ENCODE results near the gene RNF14. TPM values are rescaled to one million over a fixed set of nuclear protein-coding genes. Genes with fewer than 3 reads are reported as not detected.

RNF14 gene
- polyA plus RNA-seq, 1 of the 3 experiments (the other 2 are of a cell fraction): 24.5 TPM

GRCh38 chr5:141989720-141990119, 20.8 kb downstream of the RNF14 start:
- POLR2A ChIA-PET: interaction anchor here (0.6 to 0.7 kb wide), 2 partner anchors 179 to 333 kb away, joined by 3 read pairs; no protein-coding TSS in a partner anchor
- CTCF ChIA-PET: interaction anchor here (0.6 to 11.6 kb wide), 12 partner anchors 8 to 339 kb away, joined by 3 to 164 read pairs (median 8); partner anchors contain the start of genes GNPDA1 and RNF14

GRCh38 chr5:141992349-141992963, 23.6 kb downstream of the RNF14 start:
- H3K4me1 ChIP-seq (ENCODE audit: control insufficient read depth in 1 of 2, insufficient read depth in 2 of 2, low read depth in 1 of 2, low read length in 1 of 2): no peaks in the 10 kb centered on the region
- ChIA-PET POLR2A (no interaction called here), CTCF (interaction anchor here (0.6 to 11.6 kb wide), 22 partner anchors 8 to 330 kb away, joined by 3 to 164 read pairs (median 4); partner anchors contain the start of genes GNPDA1 and RNF14)
- H3K79me2 ChIP-seq (ENCODE audit: insufficient read depth): no peaks in the 10 kb centered on the region
- WGBS (ENCODE audit: low lambda C conversion rate): 27% methylated on average over 2 of the region's 2 CpGs
- H3K9ac ChIP-seq: no peak overlapping the region
- no peaks in the 10 kb centered on the region for H3K9me3 ChIP-seq
- no peak overlapping the region for H2AFZ ChIP-seq (ENCODE audit: low read depth)
- H3K27me3 ChIP-seq (ENCODE audit: insufficient read depth): no peaks in the 10 kb centered on the region
- no peak overlapping the region for H3K4me2 ChIP-seq
- no peaks in the 10 kb centered on the region for H3K9me2 ChIP-seq
- H3F3A ChIP-seq (replicated peaks; ENCODE audit: insufficient read depth): peaks cover 15% of the 10 kb centered on the region
- H3K27ac ChIP-seq (ENCODE audit: low read depth in 2 of 2, low read length in 1 of 2): no peak overlapping the region
- H3K36me3 ChIP-seq (replicated peaks in 1 of 2; ENCODE audit: control insufficient read depth in 1 of 2, insufficient read depth in 2 of 2, low read length in 1 of 2): peaks cover 35 to 63% of the 10 kb centered on the region in 2 experiments
- H4K20me1 ChIP-seq (ENCODE audit: insufficient read depth): peaks cover 9% of the 10 kb centered on the region
- DNase-seq: peak; percentile 65
- no peak overlapping the region; a peak in 1 of 4 replicates for H3K4me3 ChIP-seq (ENCODE audit: low read depth in 2 of 2, low read length in 1 of 2)
- TF ChIP-seq TEAD4 (IDR thresholded peaks at IDR 0.05; ENCODE audit: borderline replicate concordance, insufficient read depth) (no peak), CTCF (IDR thresholded peaks at IDR 0.05) (peak; percentile 90), RCOR1 (IDR thresholded peaks at IDR 0.05; ENCODE audit: low read length) (no peak), NRF1 (IDR thresholded peaks at IDR 0.05; ENCODE audit: low read depth, low read length) (no peak), JUND (IDR thresholded peaks at IDR 0.05) (no peak), RAD21 (IDR thresholded peaks at IDR 0.05; ENCODE audit: low read length) (peak; percentile 75), TCF12 (IDR thresholded peaks at IDR 0.05) (no peak), ELF1 (IDR thresholded peaks at IDR 0.05) (no peak), SMC3 (IDR thresholded peaks at IDR 0.05; ENCODE audit: low read depth, low read length) (peak; percentile 61), USF1 (IDR thresholded peaks at IDR 0.05; ENCODE audit: borderline replicate concordance, low read depth) (no peak), SIN3A (IDR thresholded peaks at IDR 0.05; ENCODE audit: borderline replicate concordance, low read depth, low read length) (no peak), RXRA (IDR thresholded peaks at IDR 0.05; ENCODE audit: borderline replicate concordance, low read depth) (no peak)

More at GRCh38 chr5:141989720-141990119, 20.8 kb downstream of the RNF14 start:
- Histone ChIP-seq H2AFZ (ENCODE audit: low read depth) (no peak overlapping the region), H3K9ac (no peak overlapping the region), H3K9me3 (no peaks in the 10 kb centered on the region), H3K27me3 (ENCODE audit: insufficient read depth) (no peaks in the 10 kb centered on the region), H3K36me3 (replicated peaks in 1 of 2; ENCODE audit: control insufficient read depth in 1 of 2, insufficient read depth in 2 of 2, low read length in 1 of 2) (peaks cover 48 to 73% of the 10 kb centered on the region in 2 experiments), H3F3A (replicated peaks; ENCODE audit: insufficient read depth) (peaks cover 18% of the 10 kb centered on the region), H3K4me3 (ENCODE audit: low read depth in 2 of 2, low read length in 1 of 2) (no peak overlapping the region), H3K27ac (ENCODE audit: low read depth in 2 of 2, low read length in 1 of 2) (no peak overlapping the region), H3K4me2 (no peak overlapping the region), H3K79me2 (ENCODE audit: insufficient read depth) (no peaks in the 10 kb centered on the region), H3K4me1 (ENCODE audit: control insufficient read depth in 1 of 2, insufficient read depth in 2 of 2, low read depth in 1 of 2, low read length in 1 of 2) (no peaks in the 10 kb centered on the region), H3K9me2 (no peaks in the 10 kb centered on the region), H4K20me1 (ENCODE audit: insufficient read depth) (peaks cover 9% of the 10 kb centered on the region)
- DNase-seq: no peak
- TF ChIP-seq RXRA (IDR thresholded peaks at IDR 0.05; ENCODE audit: borderline replicate concordance, low read depth) (no peak), PBX3 (IDR thresholded peaks at IDR 0.05) (no peak), SMC3 (IDR thresholded peaks at IDR 0.05; ENCODE audit: low read depth, low read length) (no peak), CHD2 (IDR thresholded peaks at IDR 0.05; ENCODE audit: low read length, partially characterized antibody) (no peak), TCF12 (IDR thresholded peaks at IDR 0.05) (no peak), FOXM1 (IDR thresholded peaks at IDR 0.05; ENCODE audit: low read depth) (no peak), NFIC (IDR thresholded peaks at IDR 0.05; ENCODE audit: borderline replicate concordance) (no peak), MXI1 (IDR thresholded peaks at IDR 0.05; ENCODE audit: low read depth, low read length) (no peak), EP300 (IDR thresholded peaks at IDR 0.05; ENCODE audit: borderline replicate concordance in 1 of 2, low read depth in 1 of 2, low read length in 1 of 2) (no peak), EZH2phosphoT487 (IDR thresholded peaks at IDR 0.05; ENCODE audit: borderline replicate concordance, low read depth) (no peak), ZBTB33 (IDR thresholded peaks at IDR 0.05; ENCODE audit: borderline replicate concordance, low read depth) (no peak)
- 11% methylated on average over 1 of the region's 1 CpG for WGBS (ENCODE audit: low lambda C conversion rate)

Measured in SK-N-SH (cell line).